Osteoblast (primary cell): Measurements from ENCODE around the gene SRSF7. TPM values are rescaled to one million over a fixed set of nuclear protein-coding genes. Genes with fewer than 3 reads are reported as not detected.

Experiments used
- DNase-seq: peaks from one replicate; pipeline ENCODE4 v3.0.0; 2011; ENCODE audit warnings: low spot score, mixed read lengths; ENCODE audit not compliant: insufficient read length; ENCODE audit errors: missing footprints
- H2AFZ ChIP-seq: 2 replicates; pipeline ENCODE4 v1.6.0; 2011; ENCODE audit warnings: mild to moderate bottlenecking, low read length
- H3K27ac ChIP-seq: 2 replicates; pipeline ENCODE4 v1.5.1; 2011; ENCODE audit warnings: mild to moderate bottlenecking, low read depth, low read length, moderate library complexity
- H3K27me3 ChIP-seq: 2 replicates; pipeline ENCODE4 v1.6.0; 2012; ENCODE audit warnings: mild to moderate bottlenecking, control low read depth, inconsistent platforms, low read length, moderate library complexity; ENCODE audit not compliant: insufficient read depth
- H3K36me3 ChIP-seq: 2 replicates; pipeline ENCODE4 v1.5.1; 2011; ENCODE audit warnings: mild to moderate bottlenecking, low read length, control low read depth, moderate library complexity; ENCODE audit not compliant: insufficient read depth
- H3K4me1 ChIP-seq: 2 replicates; pipeline ENCODE4 v1.5.1; 2011; ENCODE audit warnings: mild to moderate bottlenecking, low read length, control low read depth, moderate library complexity; ENCODE audit not compliant: insufficient read depth
- H3K4me2 ChIP-seq: 2 replicates; pipeline ENCODE4 v1.6.0; 2011; ENCODE audit warnings: mild to moderate bottlenecking, low read length; ENCODE audit not compliant: insufficient read depth
- H3K4me3 ChIP-seq: fragments of 200-600 bp; sonication (generic); 3 replicates; pipeline ENCODE4 v1.5.1; 2012; ENCODE audit warnings: mild to moderate bottlenecking, low read length, inconsistent platforms; ENCODE audit not compliant: insufficient read depth
- H3K79me2 ChIP-seq: 2 replicates; pipeline ENCODE4 v1.6.0; 2012; ENCODE audit warnings: mild to moderate bottlenecking, low read length, control low read depth, inconsistent platforms; ENCODE audit not compliant: insufficient read depth
- H3K9me3 ChIP-seq: 2 replicates; pipeline ENCODE4 v1.5.1; 2011; ENCODE audit warnings: low read depth, low read length, control low read depth
- H4K20me1 ChIP-seq: 2 replicates; pipeline ENCODE4 v1.6.0; 2012; ENCODE audit warnings: mild to moderate bottlenecking, low read length, control low read depth; ENCODE audit not compliant: insufficient read depth
- CTCF ChIP-seq: IDR thresholded peaks from 2 replicates; pipeline ENCODE4 v1.5.1; 2011; ENCODE audit warnings: mild to moderate bottlenecking, low read depth, low read length, moderate library complexity; ENCODE audit errors: extremely low read depth
- total RNA-seq: library from RNA; depleted of rRNA; stranded (reverse); fragments of >200 nt; gene quantifications from 2 replicates; pipeline ENCODE4 v1.2.3, GENCODE V29; 2012

The SRSF7 gene
- total RNA-seq, 1 donor, result 48.1 TPM

GRCh38 chr2:38722271-38723061 is 28.7 kb downstream of the SRSF7 start:
- H3K27me3 ChIP-seq, result no peaks in the 10 kb centered on the region
- no peak overlapping the region for H3K4me2 ChIP-seq
- H3K27ac ChIP-seq, result no peak overlapping the region
- no peak overlapping the region for H2AFZ ChIP-seq
- no peaks in the 10 kb centered on the region for H4K20me1 ChIP-seq
- peaks cover 17% of the 10 kb centered on the region for H3K4me1 ChIP-seq
- TF ChIP-seq CTCF, result no peak
- H3K9me3 ChIP-seq, result no peaks in the 10 kb centered on the region
- no peak for DNase-seq
- H3K4me3 ChIP-seq, result no peak overlapping the region
- no peaks in the 10 kb centered on the region for H3K36me3 ChIP-seq
- H3K79me2 ChIP-seq, result no peaks in the 10 kb centered on the region

DNA sequence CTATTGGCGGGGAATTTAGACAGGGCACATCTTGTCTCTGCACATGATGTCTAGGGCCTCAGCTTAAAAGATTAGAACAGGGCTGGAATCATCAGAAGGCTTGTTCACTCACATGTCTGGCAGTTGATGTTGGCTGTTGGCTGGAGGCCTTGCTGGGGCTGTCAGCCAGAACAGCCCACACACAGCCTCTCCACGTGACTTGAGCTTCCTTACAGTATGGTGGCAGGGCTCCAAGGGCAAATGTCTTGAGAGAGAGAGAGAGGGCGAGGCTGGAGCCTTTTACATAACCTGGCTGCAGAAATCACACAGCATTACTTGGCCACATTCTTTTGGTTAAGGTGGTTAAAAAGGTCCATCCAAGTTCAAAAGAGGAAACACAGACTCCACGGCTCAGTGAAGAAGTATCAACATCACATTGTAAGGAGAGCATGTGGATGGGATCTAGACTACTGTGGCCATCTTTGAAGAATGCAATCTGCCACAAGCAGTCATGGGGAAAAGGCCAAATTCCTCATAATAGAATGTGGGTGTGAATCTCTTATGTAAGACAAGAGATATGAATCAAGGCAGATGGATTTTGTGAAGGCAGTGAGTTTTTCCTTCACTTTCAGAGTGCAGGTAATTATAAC is 30.4 kb downstream of the SRSF7 start:
- peak overlapping the region; percentile 14 for H3K4me3 ChIP-seq
- no peaks in the 10 kb centered on the region for H3K9me3 ChIP-seq
- H3K36me3 ChIP-seq, result no peaks in the 10 kb centered on the region
- TF ChIP-seq CTCF, result no peak
- peak overlapping the region; percentile 80 for H2AFZ ChIP-seq
- H3K4me1 ChIP-seq, result peaks cover 27% of the 10 kb centered on the region
- H3K4me2 ChIP-seq, result peak overlapping the region; percentile 69
- no peaks in the 10 kb centered on the region for H3K27me3 ChIP-seq
- no peaks in the 10 kb centered on the region for H4K20me1 ChIP-seq
- peak overlapping the region; percentile 60 for H3K27ac ChIP-seq
- H3K79me2 ChIP-seq, result no peaks in the 10 kb centered on the region
- peak; percentile 89 for DNase-seq

DNA sequence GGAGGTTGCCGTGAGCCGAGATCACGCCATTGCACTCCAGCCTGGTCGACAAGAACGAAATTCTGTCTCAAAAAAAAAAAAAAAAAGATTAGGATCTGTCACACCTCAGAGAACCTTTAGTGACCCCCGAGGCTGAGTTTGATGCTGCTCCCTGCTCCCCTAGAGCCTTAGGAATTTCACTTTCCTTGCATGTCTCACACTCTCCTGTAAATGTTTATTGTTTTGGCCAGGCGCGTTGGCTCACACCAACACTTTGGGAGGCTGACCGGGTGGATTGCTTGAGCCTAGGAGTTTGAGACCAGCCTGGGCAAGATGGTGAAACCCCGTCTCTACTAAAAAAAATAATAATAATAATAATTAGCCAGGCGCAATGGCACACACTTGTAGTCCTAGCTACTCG is 31.5 kb downstream of the SRSF7 start:
- no peak overlapping the region for H2AFZ ChIP-seq
- H3K4me2 ChIP-seq, result no peak overlapping the region
- no peaks in the 10 kb centered on the region for H3K9me3 ChIP-seq
- TF ChIP-seq CTCF, result no peak
- H3K4me1 ChIP-seq, result peaks cover 28% of the 10 kb centered on the region
- no peak overlapping the region for H3K4me3 ChIP-seq
- H3K27me3 ChIP-seq, result no peaks in the 10 kb centered on the region
- H3K79me2 ChIP-seq, result no peaks in the 10 kb centered on the region
- no peaks in the 10 kb centered on the region for H3K36me3 ChIP-seq
- H4K20me1 ChIP-seq, result no peaks in the 10 kb centered on the region
- no peak overlapping the region for H3K27ac ChIP-seq
- DNase-seq, result no peak

DNA sequence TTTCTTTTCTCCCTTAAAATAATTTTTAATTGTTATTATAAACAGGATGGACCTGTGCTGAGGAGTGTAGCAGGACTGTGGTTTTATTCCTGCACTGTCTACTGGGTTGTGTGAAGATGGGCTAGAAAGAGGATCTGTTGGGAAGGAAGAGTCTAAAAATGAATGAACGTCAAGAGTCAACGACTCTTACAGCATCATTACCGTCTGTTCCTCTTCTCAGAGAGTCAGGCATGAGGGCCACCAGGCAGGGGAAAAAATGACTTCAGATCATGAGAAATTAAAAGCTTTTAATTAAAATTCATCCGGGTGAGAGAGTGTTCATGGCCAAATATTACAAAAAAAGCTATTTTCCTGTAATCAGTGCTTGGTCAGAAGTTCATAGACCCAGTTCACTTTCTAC is 32.6 kb downstream of the SRSF7 start:
- no peak for DNase-seq
- no peaks in the 10 kb centered on the region for H3K9me3 ChIP-seq
- no peak for TF ChIP-seq CTCF
- H3K4me3 ChIP-seq, result no peak overlapping the region
- H4K20me1 ChIP-seq, result no peaks in the 10 kb centered on the region
- no peaks in the 10 kb centered on the region for H3K79me2 ChIP-seq
- peaks cover 28% of the 10 kb centered on the region for H3K4me1 ChIP-seq
- no peak overlapping the region for H3K4me2 ChIP-seq
- no peak overlapping the region for H2AFZ ChIP-seq
- H3K36me3 ChIP-seq, result no peaks in the 10 kb centered on the region
- no peak overlapping the region for H3K27ac ChIP-seq
- H3K27me3 ChIP-seq, result no peaks in the 10 kb centered on the region
